Measurements from ENCODE around the gene AXDND1. TPM values are rescaled to one million over a fixed set of nuclear protein-coding genes. Genes with fewer than 3 reads are reported as not detected.

Gene AXDND1
- total and polyA plus RNA-seq, 2 of the 8 experiments (the other 6 are each of a cell fraction or from before 2014, with no cell fraction given): 0.61 TPM; not detected in 1

DNA sequence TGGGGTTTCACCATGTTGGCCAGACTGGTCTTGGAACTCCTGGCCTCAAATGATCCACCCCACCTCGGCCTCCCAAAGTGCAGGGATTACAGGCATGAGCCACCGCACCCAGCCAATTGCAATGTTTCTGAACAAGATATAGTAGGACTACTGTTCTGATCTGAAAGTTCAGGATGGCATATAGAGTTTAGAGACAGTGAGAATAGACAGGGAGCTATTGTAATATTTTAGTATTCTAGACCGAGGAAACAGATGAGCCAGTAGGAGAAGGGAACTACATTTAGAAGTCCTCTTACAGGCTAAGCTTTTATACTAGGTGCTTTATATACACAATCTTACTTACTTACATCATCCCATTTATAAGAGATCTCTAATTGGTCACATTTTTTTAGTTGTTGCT lies 39.0 kb upstream of the AXDND1 start:
- Histone ChIP-seq H3K79me2 (ENCODE audit: control insufficient read depth in 1 of 2, insufficient read depth in 2 of 2, low read length in 2 of 2) (no peaks in the 10 kb centered on the region), H3K27ac (ENCODE audit: low read depth, low read length) (no peak overlapping the region), H2BK12ac (ENCODE audit: low read depth, low read length) (no peak overlapping the region), H3K23ac (ENCODE audit: insufficient read length) (no peak overlapping the region), H3K56ac (replicated peaks; ENCODE audit: insufficient read length, low read depth, low read length) (no peak overlapping the region), H2AK5ac (ENCODE audit: low read depth, low read length) (no peak overlapping the region), H3K4me1 (replicated peaks in 1 of 4; ENCODE audit: control insufficient read depth in 3 of 4, insufficient read depth in 4 of 4, low read length in 3 of 4) (no peaks in the 10 kb centered on the region), H3K79me1 (ENCODE audit: low read depth, low read length) (no peaks in the 10 kb centered on the region), H3K36me3 (ENCODE audit: control insufficient read depth in 2 of 4, insufficient read depth in 4 of 4, low read length in 3 of 4) (no peaks in the 10 kb centered on the region), H3K23me2 (ENCODE audit: low read depth, low read length) (no peaks in the 10 kb centered on the region), H3K18ac (ENCODE audit: extremely low read depth, low read length) (no peak overlapping the region), H2AFZ (ENCODE audit: low read length) (no peak overlapping the region), H2BK15ac (ENCODE audit: low read length) (no peak overlapping the region), H3K4ac (replicated peaks; ENCODE audit: insufficient read length, low read depth, low read length) (no peak overlapping the region), H4K20me1 (replicated peaks in 1 of 2; ENCODE audit: control insufficient read depth in 1 of 2, insufficient read depth in 2 of 2, low read length in 2 of 2) (no peaks in the 10 kb centered on the region), H3K27me3 (replicated peaks in 1 of 4; ENCODE audit: control insufficient read depth in 3 of 4, extremely low read depth in 1 of 4, insufficient read depth in 3 of 4, low read length in 3 of 4) (no peaks in the 10 kb centered on the region), H3K4me3 (ENCODE audit: extremely low read depth in 1 of 4, insufficient read depth in 2 of 4, low read depth in 3 of 4, low read length in 4 of 4) (no peak overlapping the region), H3K9me3 (ENCODE audit: insufficient read depth in 2 of 2, low read depth in 1 of 2, low read length in 1 of 2) (no peaks in the 10 kb centered on the region), H4K5ac (ENCODE audit: insufficient read length, low read depth, low read length) (no peak overlapping the region), H3K14ac (ENCODE audit: insufficient read length) (no peak overlapping the region), H4K91ac (replicated peaks; ENCODE audit: insufficient read length, low read length) (no peak overlapping the region), H2BK120ac (replicated peaks; ENCODE audit: low read depth, low read length) (no peak overlapping the region), H3K4me2 (ENCODE audit: insufficient read depth in 1 of 2, low read depth in 2 of 2, low read length in 2 of 2) (no peak overlapping the region), H3K9ac (replicated peaks in 1 of 4; ENCODE audit: extremely low read depth in 1 of 4, low read depth in 3 of 4, low read length in 3 of 4) (no peak overlapping the region), H4K8ac (ENCODE audit: extremely low read depth, insufficient read depth, low read length) (no peak overlapping the region), H2BK20ac (ENCODE audit: low read length) (no peak overlapping the region), H2BK5ac (ENCODE audit: low read depth, low read length) (no peak overlapping the region)
- FAIRE-seq: no peak
- ChIA-PET CTCF (ENCODE audit: partially characterized antibody) (interaction anchor here (1.0 kb wide), 1 partner anchor 257 kb away, joined by 3 read pairs; no protein-coding TSS in a partner anchor), POLR2A (ENCODE audit: partially characterized antibody) (no interaction called here)
- TF ChIP-seq MAFK (IDR thresholded peaks at IDR 0.05; ENCODE audit: low read depth, low read length): no peak
- TF ChIP-seq POU5F1 (IDR thresholded peaks at IDR 0.05; ENCODE audit: low read depth, low read length): no peak
- no peak for TF ChIP-seq HDAC2 (IDR thresholded peaks at IDR 0.05; ENCODE audit: borderline replicate concordance in 1 of 2, low read depth in 2 of 2, low read length in 2 of 2)
- TF ChIP-seq, protein P1, sequence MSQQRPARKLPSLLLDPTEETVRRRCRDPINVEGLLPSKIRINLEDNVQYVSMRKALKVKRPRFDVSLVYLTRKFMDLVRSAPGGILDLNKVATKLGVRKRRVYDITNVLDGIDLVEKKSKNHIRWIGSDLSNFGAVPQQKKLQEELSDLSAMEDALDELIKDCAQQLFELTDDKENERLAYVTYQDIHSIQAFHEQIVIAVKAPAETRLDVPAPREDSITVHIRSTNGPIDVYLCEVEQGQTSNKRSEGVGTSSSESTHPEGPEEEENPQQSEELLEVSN (IDR thresholded peaks at IDR 0.05): no peak
- TF ChIP-seq SRF (IDR thresholded peaks at IDR 0.05; ENCODE audit: low read depth, low read length): no peak
- TF ChIP-seq EP300 (IDR thresholded peaks at IDR 0.05; ENCODE audit: borderline replicate concordance in 1 of 2, low read depth in 2 of 2, low read length in 2 of 2): no peak
- 91% methylated on average over 3 of the region's 3 CpGs; no CpG with 5 or more reads in 1 of the 2 experiments for WGBS, 2 experiments (ENCODE audit: extremely low coverage in 1 of 2, insufficient coverage in 1 of 2, insufficient read length in 1 of 2, insufficient replicate concordance in 2 of 2, low coverage in 1 of 2, low lambda C conversion rate in 2 of 2, missing lambda C conversion rate in 1 of 2)
- DNase-seq (ENCODE audit: low read depth in 1 of 2, low spot score in 2 of 2): no peak
